ENCODE data around the gene RSRC1. TPM values are rescaled to one million over a fixed set of nuclear protein-coding genes. Genes with fewer than 3 reads are reported as not detected.

RSRC1 gene
- total and polyA plus RNA-seq, 2 donors (not counting 1 experiment from before 2014, with no cell fraction given): 4.5 to 54.6 TPM

GRCh38 chr3:158379517-158379916 lies 269.6 kb downstream of the RSRC1 start:
- no peak for TF ChIP-seq EZH2 (IDR thresholded peaks at IDR 0.05; ENCODE audit: borderline replicate concordance, insufficient read depth, low read depth, low read length, poor library complexity, severe bottlenecking)
- TF ChIP-seq, protein P1, sequence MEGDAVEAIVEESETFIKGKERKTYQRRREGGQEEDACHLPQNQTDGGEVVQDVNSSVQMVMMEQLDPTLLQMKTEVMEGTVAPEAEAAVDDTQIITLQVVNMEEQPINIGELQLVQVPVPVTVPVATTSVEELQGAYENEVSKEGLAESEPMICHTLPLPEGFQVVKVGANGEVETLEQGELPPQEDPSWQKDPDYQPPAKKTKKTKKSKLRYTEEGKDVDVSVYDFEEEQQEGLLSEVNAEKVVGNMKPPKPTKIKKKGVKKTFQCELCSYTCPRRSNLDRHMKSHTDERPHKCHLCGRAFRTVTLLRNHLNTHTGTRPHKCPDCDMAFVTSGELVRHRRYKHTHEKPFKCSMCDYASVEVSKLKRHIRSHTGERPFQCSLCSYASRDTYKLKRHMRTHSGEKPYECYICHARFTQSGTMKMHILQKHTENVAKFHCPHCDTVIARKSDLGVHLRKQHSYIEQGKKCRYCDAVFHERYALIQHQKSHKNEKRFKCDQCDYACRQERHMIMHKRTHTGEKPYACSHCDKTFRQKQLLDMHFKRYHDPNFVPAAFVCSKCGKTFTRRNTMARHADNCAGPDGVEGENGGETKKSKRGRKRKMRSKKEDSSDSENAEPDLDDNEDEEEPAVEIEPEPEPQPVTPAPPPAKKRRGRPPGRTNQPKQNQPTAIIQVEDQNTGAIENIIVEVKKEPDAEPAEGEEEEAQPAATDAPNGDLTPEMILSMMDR (IDR thresholded peaks at IDR 0.05): no peak
- no peaks in the 10 kb centered on the region for H3K27me3 ChIP-seq (replicated peaks in 1 of 4; ENCODE audit: control extremely low read depth in 1 of 4, control insufficient read depth in 3 of 4, insufficient read depth in 4 of 4, low read length in 3 of 4)
- no peak overlapping the region for H3K4me3 Mint-ChIP-seq
- ATAC-seq (ENCODE audit: low read depth) (no peak), DNase-seq (no peak)
- no peaks in the 10 kb centered on the region for H3K4me1 ChIP-seq (ENCODE audit: control insufficient read depth in 2 of 2, insufficient read depth in 2 of 2, low read length in 2 of 2)
- ChIA-PET CTCF (interaction anchor here (1.3 kb wide), 1 partner anchor 55 kb away, joined by 3 read pairs; no protein-coding TSS in a partner anchor), POLR2A (no interaction called here)
- no peaks in the 10 kb centered on the region for H3K9me3 Mint-ChIP-seq (ENCODE audit: insufficient read depth)
- no peaks in the 10 kb centered on the region for H3K36me3 ChIP-seq (replicated peaks in 1 of 2; ENCODE audit: control extremely low read depth in 1 of 2, control insufficient read depth in 1 of 2, extremely low read depth in 1 of 2, insufficient read depth in 2 of 2, low read length in 1 of 2)
- H3K4me3 ChIP-seq (ENCODE audit: control extremely low read depth in 1 of 5, extremely low read depth in 1 of 5, insufficient read depth in 1 of 5, low read depth in 2 of 5, low read length in 4 of 5): no peak overlapping the region
- no peaks in the 10 kb centered on the region for H3K79me2 ChIP-seq (ENCODE audit: control insufficient read depth, insufficient read depth, low read length)
- no peak overlapping the region for H3K27ac ChIP-seq (ENCODE audit: low read length in 2 of 2)
- H3K4me2 ChIP-seq (replicated peaks; ENCODE audit: low read depth, low read length, poor library complexity, severe bottlenecking): no peak overlapping the region
- H3K9ac ChIP-seq (ENCODE audit: low read length): no peak overlapping the region
- no peak overlapping the region for H3K27ac Mint-ChIP-seq
- H4K20me1 ChIP-seq (ENCODE audit: control insufficient read depth, insufficient read depth, low read length, poor library complexity, severe bottlenecking): no peaks in the 10 kb centered on the region
- WGBS (ENCODE audit: insufficient coverage): 100% methylated on average over 4 of the region's 4 CpGs
- intact Hi-C loops (cut with micrococcal nuclease): no loop called here
- H2AFZ ChIP-seq (ENCODE audit: insufficient read depth, low read depth, low read length, poor library complexity, severe bottlenecking): no peak overlapping the region
- H3K27me3 Mint-ChIP-seq: no peaks in the 10 kb centered on the region
- no peaks in the 10 kb centered on the region for H3K9me3 ChIP-seq (ENCODE audit: control extremely low read depth in 1 of 3, control insufficient read depth in 2 of 3, insufficient read depth in 1 of 3, low read length in 2 of 3)
- H3K4me1 Mint-ChIP-seq: no peaks in the 10 kb centered on the region

DNA sequence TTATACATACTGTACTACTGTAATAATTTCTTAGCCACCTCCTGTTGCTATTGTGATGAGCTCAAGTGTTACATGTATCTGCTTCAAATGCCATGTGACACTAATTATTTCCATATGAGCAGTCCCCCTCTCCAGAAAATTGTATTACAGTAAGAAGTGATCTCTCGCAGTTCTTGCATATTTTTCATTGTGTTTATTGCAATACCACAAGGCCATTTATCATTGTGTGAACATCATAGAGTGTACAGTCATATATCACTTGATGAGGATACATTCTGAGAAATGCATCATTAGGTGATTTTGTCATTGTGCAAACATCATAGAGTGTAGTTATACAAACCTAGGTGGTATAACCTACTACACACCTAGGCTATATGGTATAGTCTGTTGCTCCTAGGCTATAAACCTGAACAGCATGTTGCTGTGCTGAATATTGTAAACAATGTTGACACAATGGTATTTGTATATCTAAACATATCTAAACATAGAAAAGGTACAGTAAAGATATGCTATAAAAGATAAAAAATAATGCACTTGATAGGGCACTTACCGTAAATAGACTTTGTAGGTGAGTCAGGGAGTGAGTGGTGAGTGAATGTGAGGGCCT lies 271.5 kb downstream of the RSRC1 start:
- ChIA-PET POLR2A (no interaction called here), CTCF (no interaction called here)
- Histone ChIP-seq H4K20me1 (ENCODE audit: control insufficient read depth, insufficient read depth, low read length, poor library complexity, severe bottlenecking) (no peaks in the 10 kb centered on the region), H3K27ac (ENCODE audit: low read length in 2 of 2) (no peak overlapping the region), H3K27me3 (replicated peaks in 1 of 4; ENCODE audit: control extremely low read depth in 1 of 4, control insufficient read depth in 3 of 4, insufficient read depth in 4 of 4, low read length in 3 of 4) (no peaks in the 10 kb centered on the region), H3K36me3 (replicated peaks in 1 of 2; ENCODE audit: control extremely low read depth in 1 of 2, control insufficient read depth in 1 of 2, extremely low read depth in 1 of 2, insufficient read depth in 2 of 2, low read length in 1 of 2) (no peaks in the 10 kb centered on the region), H3K4me3 (ENCODE audit: control extremely low read depth in 1 of 5, extremely low read depth in 1 of 5, insufficient read depth in 1 of 5, low read depth in 2 of 5, low read length in 4 of 5) (no peak overlapping the region), H3K4me2 (replicated peaks; ENCODE audit: low read depth, low read length, poor library complexity, severe bottlenecking) (no peak overlapping the region), H2AFZ (ENCODE audit: insufficient read depth, low read depth, low read length, poor library complexity, severe bottlenecking) (no peak overlapping the region), H3K79me2 (ENCODE audit: control insufficient read depth, insufficient read depth, low read length) (no peaks in the 10 kb centered on the region), H3K4me1 (ENCODE audit: control insufficient read depth in 2 of 2, insufficient read depth in 2 of 2, low read length in 2 of 2) (no peaks in the 10 kb centered on the region), H3K9me3 (ENCODE audit: control extremely low read depth in 1 of 3, control insufficient read depth in 2 of 3, insufficient read depth in 1 of 3, low read length in 2 of 3) (no peaks in the 10 kb centered on the region), H3K9ac (ENCODE audit: low read length) (no peak overlapping the region)
- Mint-ChIP-seq H3K4me3 (no peak overlapping the region), H3K27me3 (no peaks in the 10 kb centered on the region), H3K9me3 (ENCODE audit: insufficient read depth) (no peaks in the 10 kb centered on the region), H3K4me1 (no peaks in the 10 kb centered on the region), H3K27ac (no peak overlapping the region)
- DNase-seq (no peak), ATAC-seq (ENCODE audit: low read depth) (no peak)
- TF ChIP-seq EZH2 (IDR thresholded peaks at IDR 0.05; ENCODE audit: borderline replicate concordance, insufficient read depth, low read depth, low read length, poor library complexity, severe bottlenecking): no peak
- TF ChIP-seq, protein P1 (IDR thresholded peaks at IDR 0.05): no peak
- intact Hi-C loops (cut with micrococcal nuclease): no loop called here
- WGBS (ENCODE audit: insufficient coverage): no CpG with 5 or more reads among the region's 2 CpGs
